Measurements from ENCODE around the gene PARD3B. TPM values are rescaled to one million over a fixed set of nuclear protein-coding genes. Genes with fewer than 3 reads are reported as not detected.

PARD3B gene
- total RNA-seq, 1 experiment from 2014 or later: 2.0 TPM

DNA sequence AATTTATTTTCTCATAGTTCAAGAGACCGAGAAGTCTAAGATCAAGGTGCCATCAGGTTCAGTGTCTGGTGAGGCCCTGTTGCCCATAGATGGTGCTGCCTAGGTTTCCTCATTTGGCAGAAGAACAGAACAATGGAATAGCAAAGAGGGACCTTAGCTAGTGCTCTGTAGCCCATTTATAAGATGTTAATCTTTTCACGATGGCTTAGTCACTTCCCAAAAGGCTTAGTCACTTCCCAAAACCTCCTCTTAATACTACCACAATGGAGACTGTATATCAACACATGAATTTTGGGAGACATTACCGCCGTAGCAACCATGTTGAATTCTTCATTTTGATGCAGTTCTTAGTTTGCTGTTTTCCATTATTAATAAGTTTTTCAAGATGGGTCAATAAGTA lies 890.7 kb downstream of the PARD3B start (continued):
- no peak for TF ChIP-seq CEBPB (IDR thresholded peaks at IDR 0.05; ENCODE audit: low read depth)
- no peak for TF ChIP-seq CBX3 (IDR thresholded peaks at IDR 0.05; ENCODE audit: low read depth)

DNA sequence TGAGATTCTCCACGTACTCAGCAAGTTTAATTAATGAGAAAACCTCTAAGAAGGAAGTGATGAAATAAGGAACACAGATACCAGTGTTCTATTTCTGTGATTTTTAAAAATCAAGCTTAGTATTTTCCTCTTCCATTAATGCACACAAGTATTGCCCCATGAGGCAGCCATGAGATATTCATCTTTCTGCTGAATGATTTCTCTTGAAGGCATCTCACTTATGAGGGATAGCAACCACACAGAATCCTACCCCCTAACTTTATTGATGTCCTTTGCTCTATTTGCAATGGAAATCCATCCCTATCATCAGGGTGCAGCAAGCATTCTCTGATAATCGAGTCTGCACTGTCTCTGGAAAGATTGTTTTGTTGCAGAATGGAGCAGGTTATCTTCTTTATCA lies 893.0 kb downstream of the PARD3B start:
- no peak for ATAC-seq
- CTCF ChIA-PET: no interaction called here
- no peak overlapping the region for H3K4me3 ChIP-seq (replicated peaks in 1 of 2; ENCODE audit: low read depth in 1 of 2, low read length in 2 of 2)

More for the DNA sequence above, 893.0 kb downstream of the PARD3B start:
- Histone ChIP-seq H3K9ac (ENCODE audit: low read length) (no peak overlapping the region), H3K79me2 (ENCODE audit: insufficient read depth, low read length) (no peaks in the 10 kb centered on the region), H4K20me1 (ENCODE audit: insufficient read depth) (no peaks in the 10 kb centered on the region), H3K27me3 (ENCODE audit: insufficient read depth, low read length) (peaks cover 4% of the 10 kb centered on the region; the same call in 1 of the 2 replicates), H3K36me3 (ENCODE audit: control insufficient read depth in 1 of 2, insufficient read depth in 2 of 2, low read length in 2 of 2) (no peaks in the 10 kb centered on the region), H3K4me1 (ENCODE audit: control insufficient read depth in 1 of 2, insufficient read depth in 2 of 2, low read length in 2 of 2) (no peaks in the 10 kb centered on the region), H3K9me3 (ENCODE audit: control insufficient read depth in 1 of 2, insufficient read depth in 1 of 2, low read depth in 1 of 2, low read length in 2 of 2) (no peaks in the 10 kb centered on the region), H3K4me2 (ENCODE audit: low read length) (no peak overlapping the region), H3K9me2 (ENCODE audit: insufficient read depth) (no peaks in the 10 kb centered on the region), H3K27ac (ENCODE audit: low read depth, low read length) (no peak overlapping the region), H2AFZ (ENCODE audit: low read depth, low read length, poor library complexity, severe bottlenecking) (no peak overlapping the region)
- BruUV-seq (replicated peaks): no TSS peak
- DNase-seq (ENCODE audit: low read depth, low spot score): no peak
- intact Hi-C loops (cut with micrococcal nuclease): no loop called here
- TF ChIP-seq, protein P1, sequence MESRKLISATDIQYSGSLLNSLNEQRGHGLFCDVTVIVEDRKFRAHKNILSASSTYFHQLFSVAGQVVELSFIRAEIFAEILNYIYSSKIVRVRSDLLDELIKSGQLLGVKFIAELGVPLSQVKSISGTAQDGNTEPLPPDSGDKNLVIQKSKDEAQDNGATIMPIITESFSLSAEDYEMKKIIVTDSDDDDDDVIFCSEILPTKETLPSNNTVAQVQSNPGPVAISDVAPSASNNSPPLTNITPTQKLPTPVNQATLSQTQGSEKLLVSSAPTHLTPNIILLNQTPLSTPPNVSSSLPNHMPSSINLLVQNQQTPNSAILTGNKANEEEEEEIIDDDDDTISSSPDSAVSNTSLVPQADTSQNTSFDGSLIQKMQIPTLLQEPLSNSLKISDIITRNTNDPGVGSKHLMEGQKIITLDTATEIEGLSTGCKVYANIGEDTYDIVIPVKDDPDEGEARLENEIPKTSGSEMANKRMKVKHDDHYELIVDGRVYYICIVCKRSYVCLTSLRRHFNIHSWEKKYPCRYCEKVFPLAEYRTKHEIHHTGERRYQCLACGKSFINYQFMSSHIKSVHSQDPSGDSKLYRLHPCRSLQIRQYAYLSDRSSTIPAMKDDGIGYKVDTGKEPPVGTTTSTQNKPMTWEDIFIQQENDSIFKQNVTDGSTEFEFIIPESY (IDR thresholded peaks at IDR 0.05; ENCODE audit: extremely low read depth, insufficient replicate concordance, low read length): no peak
- TF ChIP-seq, protein P2, sequence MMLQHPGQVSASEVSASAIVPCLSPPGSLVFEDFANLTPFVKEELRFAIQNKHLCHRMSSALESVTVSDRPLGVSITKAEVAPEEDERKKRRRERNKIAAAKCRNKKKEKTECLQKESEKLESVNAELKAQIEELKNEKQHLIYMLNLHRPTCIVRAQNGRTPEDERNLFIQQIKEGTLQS (IDR thresholded peaks at IDR 0.05): no peak
- no peak for TF ChIP-seq POLR2AphosphoS5 (IDR thresholded peaks at IDR 0.05; ENCODE audit: low read depth, low read length)
- no peak for TF ChIP-seq SP1 (IDR thresholded peaks at IDR 0.05; ENCODE audit: low read depth)
- no peak for TF ChIP-seq RAD21 (IDR thresholded peaks at IDR 0.05; ENCODE audit: low read depth)
- no peak for TF ChIP-seq EZH2phosphoT487 (IDR thresholded peaks at IDR 0.05; ENCODE audit: borderline replicate concordance)
- no peak for TF ChIP-seq EZH2 (IDR thresholded peaks at IDR 0.05)
- TF ChIP-seq, protein P3, sequence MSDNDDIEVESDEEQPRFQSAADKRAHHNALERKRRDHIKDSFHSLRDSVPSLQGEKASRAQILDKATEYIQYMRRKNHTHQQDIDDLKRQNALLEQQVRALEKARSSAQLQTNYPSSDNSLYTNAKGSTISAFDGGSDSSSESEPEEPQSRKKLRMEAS (IDR thresholded peaks at IDR 0.05): no peak
- no peak for TF ChIP-seq SRF (IDR thresholded peaks at IDR 0.05; ENCODE audit: low read depth)
- TF ChIP-seq JUND (IDR thresholded peaks at IDR 0.05): no peak
- TF ChIP-seq, protein P4, sequence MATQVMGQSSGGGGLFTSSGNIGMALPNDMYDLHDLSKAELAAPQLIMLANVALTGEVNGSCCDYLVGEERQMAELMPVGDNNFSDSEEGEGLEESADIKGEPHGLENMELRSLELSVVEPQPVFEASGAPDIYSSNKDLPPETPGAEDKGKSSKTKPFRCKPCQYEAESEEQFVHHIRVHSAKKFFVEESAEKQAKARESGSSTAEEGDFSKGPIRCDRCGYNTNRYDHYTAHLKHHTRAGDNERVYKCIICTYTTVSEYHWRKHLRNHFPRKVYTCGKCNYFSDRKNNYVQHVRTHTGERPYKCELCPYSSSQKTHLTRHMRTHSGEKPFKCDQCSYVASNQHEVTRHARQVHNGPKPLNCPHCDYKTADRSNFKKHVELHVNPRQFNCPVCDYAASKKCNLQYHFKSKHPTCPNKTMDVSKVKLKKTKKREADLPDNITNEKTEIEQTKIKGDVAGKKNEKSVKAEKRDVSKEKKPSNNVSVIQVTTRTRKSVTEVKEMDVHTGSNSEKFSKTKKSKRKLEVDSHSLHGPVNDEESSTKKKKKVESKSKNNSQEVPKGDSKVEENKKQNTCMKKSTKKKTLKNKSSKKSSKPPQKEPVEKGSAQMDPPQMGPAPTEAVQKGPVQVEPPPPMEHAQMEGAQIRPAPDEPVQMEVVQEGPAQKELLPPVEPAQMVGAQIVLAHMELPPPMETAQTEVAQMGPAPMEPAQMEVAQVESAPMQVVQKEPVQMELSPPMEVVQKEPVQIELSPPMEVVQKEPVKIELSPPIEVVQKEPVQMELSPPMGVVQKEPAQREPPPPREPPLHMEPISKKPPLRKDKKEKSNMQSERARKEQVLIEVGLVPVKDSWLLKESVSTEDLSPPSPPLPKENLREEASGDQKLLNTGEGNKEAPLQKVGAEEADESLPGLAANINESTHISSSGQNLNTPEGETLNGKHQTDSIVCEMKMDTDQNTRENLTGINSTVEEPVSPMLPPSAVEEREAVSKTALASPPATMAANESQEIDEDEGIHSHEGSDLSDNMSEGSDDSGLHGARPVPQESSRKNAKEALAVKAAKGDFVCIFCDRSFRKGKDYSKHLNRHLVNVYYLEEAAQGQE (IDR thresholded peaks at IDR 0.05; ENCODE audit: low read depth): no peak
- TF ChIP-seq ZNF274 (IDR thresholded peaks at IDR 0.05; ENCODE audit: low read depth, low read length): no peak
- no peak for TF ChIP-seq ZFX (IDR thresholded peaks at IDR 0.05)
- TF ChIP-seq SIN3A (IDR thresholded peaks at IDR 0.05; ENCODE audit: low read depth): no peak
- no peak for TF ChIP-seq CEBPB (IDR thresholded peaks at IDR 0.05; ENCODE audit: low read depth)
- TF ChIP-seq POLR2A (IDR thresholded peaks at IDR 0.05; ENCODE audit: borderline replicate concordance, extremely low read depth, insufficient read depth, insufficient read length): no peak
- no peak for TF ChIP-seq ELF1 (IDR thresholded peaks at IDR 0.05; ENCODE audit: borderline replicate concordance, low read depth)
- no peak for TF ChIP-seq FOSL1 (IDR thresholded peaks at IDR 0.05; ENCODE audit: low read depth)
- no peak for TF ChIP-seq YY1 (IDR thresholded peaks at IDR 0.05; ENCODE audit: extremely low read depth, insufficient replicate concordance, low read depth, low read length)
- ChIA-PET RAD21 (ENCODE audit: low non-redundant PET in 1 of 2, low total read pairs in 2 of 2, uncharacterized antibody in 2 of 2, unreplicated experiment in 2 of 2) (no interaction called here), POLR2A (no interaction called here)
